ENCODE measurements around the gene LRRC51.
A peak's percentile ranks its signal among the peaks of the same experiment; 100 is the strongest.

The LRRC51 gene

GRCh38 chr11:72080326-72081183 lies at the start of gene LRRC51, which contains the start of gene NUMA1:
LRRC51 (plus strand) TSS chr11:72080850; CDS start chr11:72089084, 8,234 bp downstream.
NUMA1 (minus strand) TSS chr11:72080542; CDS start chr11:72035943, 44,599 bp downstream.
- DNase-seq, result peak; percentile 100

GRCh38 chr11:72036687-72037086 lies 44.0 kb upstream of the LRRC51 start:
- no peak for DNase-seq

GRCh38 chr11:72037554-72038311 lies 42.9 kb upstream of the LRRC51 start:
- DNase-seq, result no peak

GRCh38 chr11:72038491-72038890 lies 42.2 kb upstream of the LRRC51 start:
- DNase-seq, result no peak

- DNase-seq, result no peak
Measured at GRCh38 chr11:72039031-72039855, 41.4 kb upstream of the LRRC51 start.

- peak; percentile 6 for DNase-seq
Measured at GRCh38 chr11:72039856-72040401, 40.7 kb upstream of the LRRC51 start.

GRCh38 chr11:72040491-72041363 lies 39.9 kb upstream of the LRRC51 start:
- DNase-seq, result peak; percentile 79

GRCh38 chr11:72041364-72042063 lies 39.1 kb upstream of the LRRC51 start:
- peak; percentile 14 for DNase-seq

- DNase-seq, result peak; percentile 14
Measured at GRCh38 chr11:72042064-72042745, 38.4 kb upstream of the LRRC51 start.

- no peak for DNase-seq
Measured at GRCh38 chr11:72045849-72046248, 34.8 kb upstream of the LRRC51 start.

- no peak for DNase-seq
Measured at GRCh38 chr11:72048766-72049460, 31.7 kb upstream of the LRRC51 start.

- no peak for DNase-seq
Measured at GRCh38 chr11:72058416-72059034, 22.1 kb upstream of the LRRC51 start.

GRCh38 chr11:72061739-72062396 lies 18.8 kb upstream of the LRRC51 start:
- DNase-seq, result no peak

GRCh38 chr11:72066855-72067254 lies 13.8 kb upstream of the LRRC51 start:
- no peak for DNase-seq

- DNase-seq, result no peak
Measured at GRCh38 chr11:72067266-72067665, 13.4 kb upstream of the LRRC51 start.

- DNase-seq, result no peak
Measured at GRCh38 chr11:72067676-72068075, 13.0 kb upstream of the LRRC51 start.

GRCh38 chr11:72069200-72069599 lies 11.4 kb upstream of the LRRC51 start:
- no peak for DNase-seq

GRCh38 chr11:72069787-72070251 lies 10.8 kb upstream of the LRRC51 start:
- DNase-seq, result peak; percentile 9
